NCI-H82 treated with DMSO at 0.1 percent for 48 hours (cell line): ENCODE data around the gene UGT1A10.
"Not testable (repeated sequence)": the region's sequence is repeated elsewhere in the genome, so short reads cannot be mapped to it uniquely, and the experiment has no call there.

Experiments used
- DNase-seq: peaks from one replicate; lab custom pipeline; 2025; ENCODE audit not compliant: unreplicated experiment; lab: John Stamatoyannopoulos, UW

The UGT1A10 gene

GRCh38 chr2:233655043-233655442 is 18.8 kb downstream of the UGT1A10 start:
- DNase-seq, result no peak

GRCh38 chr2:233655943-233656342 is 19.7 kb downstream of the UGT1A10 start:
- DNase-seq, result not testable (repeated sequence)

- DNase-seq, result no peak
Observed at GRCh38 chr2:233656443-233656842, 20.2 kb downstream of the UGT1A10 start.

GRCh38 chr2:233658610-233659009 is 22.4 kb downstream of the UGT1A10 start:
- no peak for DNase-seq

- no peak for DNase-seq
Observed at GRCh38 chr2:233663911-233664310, 27.7 kb downstream of the UGT1A10 start.

- no peak for DNase-seq
Observed at GRCh38 chr2:233668605-233669260, 32.5 kb downstream of the UGT1A10 start.

GRCh38 chr2:233671290-233672161 is 35.3 kb downstream of the UGT1A10 start, which contains the start of gene UGT1A9:
UGT1A9 (plus strand) TSS chr2:233671898; CDS start chr2:233671935, 37 bp downstream.
- no peak for DNase-seq

GRCh38 chr2:233672886-233673285 is 36.6 kb downstream of the UGT1A10 start:
- no peak for DNase-seq

GRCh38 chr2:233673896-233674295 is 37.6 kb downstream of the UGT1A10 start:
- no peak for DNase-seq

- DNase-seq, result no peak
Observed at GRCh38 chr2:233674314-233674713, 38.1 kb downstream of the UGT1A10 start.

- DNase-seq, result peak; percentile 88
Observed at GRCh38 chr2:233674995-233675394, 38.7 kb downstream of the UGT1A10 start.

GRCh38 chr2:233676046-233676445 is 39.8 kb downstream of the UGT1A10 start:
- DNase-seq, result no peak

- no peak for DNase-seq
Observed at GRCh38 chr2:233679196-233679595, 42.9 kb downstream of the UGT1A10 start.

- no peak for DNase-seq
Observed at GRCh38 chr2:233680361-233681045, 44.3 kb downstream of the UGT1A10 start.

GRCh38 chr2:233681521-233682099 is 45.4 kb downstream of the UGT1A10 start, which contains the start of gene UGT1A7:
UGT1A7 (plus strand) TSS chr2:233681901; CDS start chr2:233681938, 37 bp downstream.
- DNase-seq, result no peak

GRCh38 chr2:233684640-233685039 is 48.4 kb downstream of the UGT1A10 start:
- DNase-seq, result no peak

GRCh38 chr2:233686928-233687327 is 50.7 kb downstream of the UGT1A10 start:
- DNase-seq, result no peak

GRCh38 chr2:233688341-233688740 is 52.1 kb downstream of the UGT1A10 start:
- no peak for DNase-seq

GRCh38 chr2:233689031-233689430 is 52.8 kb downstream of the UGT1A10 start:
- DNase-seq, result no peak

- no peak for DNase-seq
Observed at GRCh38 chr2:233689501-233689900, 53.3 kb downstream of the UGT1A10 start.

GRCh38 chr2:233690444-233690843 is 54.2 kb downstream of the UGT1A10 start:
- DNase-seq, result no peak
